HG02981 (cell line): ENCODE data around the gene SEZ6.

Source experiments
- ATAC-seq: cut with Tn5 transposase; IDR thresholded peaks from one replicate; pipeline ENCODE4 v1.9.1; 2021; ENCODE audit warnings: mild to moderate bottlenecking, moderate library complexity; ENCODE audit not compliant: unreplicated experiment

The SEZ6 gene

DNA sequence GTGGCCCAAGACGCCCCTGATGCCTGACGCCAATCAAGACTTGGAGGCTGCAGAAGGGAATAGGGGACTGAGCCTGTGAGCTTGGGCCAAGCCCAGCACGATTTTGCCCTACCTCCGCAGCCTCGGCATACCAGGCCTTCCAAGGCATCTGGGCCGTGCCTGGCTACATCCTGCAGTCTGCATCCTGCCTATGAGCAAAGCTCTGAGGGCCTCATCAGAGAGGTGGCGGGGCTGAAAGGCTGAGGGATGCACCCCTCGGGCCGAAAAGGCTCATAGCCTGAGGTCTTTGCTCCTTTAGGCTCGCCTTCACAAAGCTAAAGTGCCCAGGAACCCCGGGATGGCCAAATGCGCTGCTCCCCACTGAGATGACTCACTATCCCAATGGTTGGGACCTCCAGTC, 2.5 kb downstream of the SEZ6 start:
- ATAC-seq: no peak

DNA sequence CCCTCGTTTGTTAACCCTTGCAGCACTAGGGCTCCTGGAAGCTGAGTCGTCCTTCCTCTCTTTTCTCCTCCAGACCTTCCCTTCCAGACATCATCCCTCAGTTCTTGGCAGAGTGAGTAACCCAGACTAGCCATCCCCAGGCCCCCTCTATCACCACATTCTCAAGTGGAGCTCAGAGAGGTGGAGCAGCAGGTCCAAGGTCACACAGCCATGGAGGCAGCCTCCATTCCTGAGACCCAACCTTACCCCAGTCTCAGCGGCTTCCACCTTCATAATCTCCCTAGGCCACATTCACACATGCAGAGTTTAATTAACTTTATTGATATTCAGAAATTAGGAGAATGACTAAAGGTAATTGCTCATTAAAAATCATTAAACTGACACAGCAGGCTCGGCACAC, 3.0 kb downstream of the SEZ6 start:
- no peak for ATAC-seq

DNA sequence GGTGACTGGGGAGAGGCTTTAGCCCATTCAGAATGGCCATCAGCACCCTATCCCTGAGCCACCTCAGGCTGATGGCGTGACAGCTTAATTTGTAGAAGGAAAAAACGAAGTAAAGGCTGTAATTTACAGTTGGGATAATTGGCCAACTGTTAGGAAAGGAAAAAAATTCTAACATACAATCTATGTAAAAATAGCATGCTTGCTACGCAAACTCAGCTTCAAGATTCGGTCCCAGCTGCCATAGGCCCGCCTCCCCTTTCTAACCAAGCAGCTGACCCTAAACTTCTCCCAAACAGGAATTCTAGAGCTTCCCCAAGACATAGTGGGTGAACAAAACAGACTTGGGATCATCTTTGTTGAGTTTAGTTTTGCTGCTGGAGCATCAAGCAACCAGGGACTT, 4.9 kb downstream of the SEZ6 start:
- no peak for ATAC-seq

DNA sequence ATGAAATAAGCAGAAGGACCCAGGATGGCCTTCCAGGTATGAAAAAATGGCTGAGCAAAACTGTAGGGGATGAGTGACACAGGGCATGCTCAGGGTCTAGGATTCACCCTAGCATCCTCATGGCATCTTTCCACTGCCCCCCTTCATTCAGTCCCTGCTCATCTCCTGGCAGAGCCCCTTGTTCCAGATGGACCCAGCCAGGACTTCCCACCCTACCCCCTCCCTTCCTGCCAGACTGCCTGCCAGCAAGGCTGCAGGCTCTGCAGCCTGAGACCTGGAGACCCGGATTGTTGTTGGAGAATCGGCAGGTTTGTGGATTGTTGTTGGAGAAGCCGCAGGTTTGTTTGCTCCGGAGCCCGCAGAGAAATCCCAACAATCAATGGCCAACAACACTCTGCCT, 6.6 kb downstream of the SEZ6 start:
- no peak for ATAC-seq

DNA sequence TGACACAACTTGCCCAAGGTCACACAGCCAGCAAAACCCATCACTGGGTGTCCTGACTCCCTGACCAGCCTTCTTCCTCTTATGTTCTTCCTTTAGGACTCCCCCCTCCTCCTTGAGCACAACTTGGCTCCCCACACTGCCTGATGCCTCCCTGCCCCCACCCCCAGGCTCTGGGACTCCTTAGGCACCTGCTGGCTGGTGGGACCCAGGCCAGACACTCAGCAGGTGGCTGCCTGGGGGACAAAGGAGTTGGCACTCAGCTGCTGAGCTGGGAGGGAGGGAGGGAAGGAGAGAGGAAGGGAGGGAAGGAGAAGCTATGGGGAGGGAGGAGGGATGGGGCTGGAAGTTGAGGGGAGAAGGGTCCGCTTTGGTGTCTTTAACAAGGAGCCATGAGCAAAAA, 8.0 kb downstream of the SEZ6 start:
- ATAC-seq: no peak

DNA sequence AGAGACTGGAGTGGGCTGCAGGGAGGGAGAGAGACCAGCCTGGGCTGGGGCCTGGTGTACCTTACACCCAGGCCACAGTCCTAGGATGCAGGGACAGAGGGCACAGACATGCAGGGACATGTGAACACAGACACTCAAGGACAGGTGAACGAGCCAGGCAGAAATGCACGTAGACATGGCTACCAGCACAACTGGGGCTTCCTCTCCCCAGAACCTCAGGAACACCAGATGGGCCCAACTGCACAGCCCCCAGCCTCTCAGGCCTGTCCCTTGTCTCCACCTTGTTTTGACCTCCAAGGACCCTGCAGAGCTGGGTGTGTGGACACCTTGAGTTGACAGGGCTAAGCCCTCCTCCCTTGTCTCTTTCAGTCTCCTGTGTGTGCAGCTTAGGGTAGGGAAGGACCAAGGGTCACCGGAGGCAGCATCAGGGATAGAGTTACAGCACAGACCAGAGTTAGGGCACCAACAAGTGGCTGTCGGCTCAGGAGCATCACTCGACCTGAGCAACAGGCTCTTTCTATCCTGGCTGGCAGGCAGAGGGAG, 9.2 kb downstream of the SEZ6 start:
- ATAC-seq: no peak

DNA sequence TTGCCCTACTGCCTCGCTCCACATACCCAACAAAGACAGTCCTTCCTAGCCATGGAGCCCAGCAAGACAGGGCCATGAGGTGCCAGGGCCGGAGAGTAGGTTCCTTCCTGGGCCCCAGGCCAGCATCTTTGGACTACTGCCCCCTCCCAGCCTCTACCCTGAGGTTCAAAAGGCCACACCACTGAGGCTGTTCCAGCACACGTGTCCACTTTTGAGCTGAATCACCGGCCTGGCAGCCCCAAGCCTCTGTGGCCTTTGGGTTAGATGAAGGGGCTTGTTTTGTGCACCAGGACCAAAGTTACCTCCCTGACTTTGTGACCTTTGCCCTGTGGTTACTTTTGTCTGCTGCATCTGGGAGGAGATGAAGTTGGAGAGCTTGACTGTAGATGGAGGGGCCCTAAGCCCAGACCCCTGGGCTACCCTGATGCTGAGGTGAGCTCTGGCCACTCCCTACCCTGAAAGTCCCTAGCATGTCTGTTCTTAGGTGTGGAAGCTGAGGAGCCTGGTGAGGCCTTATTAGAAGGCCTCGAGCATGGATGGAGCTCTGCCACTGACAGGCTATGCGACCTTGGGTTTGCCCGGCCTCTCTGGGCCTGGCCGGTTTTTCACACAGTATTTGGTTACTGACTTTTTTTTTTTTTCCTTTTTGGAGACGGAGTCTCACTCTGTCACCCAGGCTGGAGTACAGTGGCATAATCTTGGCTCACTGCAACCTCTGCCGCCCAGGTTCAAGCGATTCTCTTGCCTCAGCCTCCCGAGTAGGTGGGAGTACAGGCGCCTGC, 12.0 kb downstream of the SEZ6 start:
- no peak for ATAC-seq

DNA sequence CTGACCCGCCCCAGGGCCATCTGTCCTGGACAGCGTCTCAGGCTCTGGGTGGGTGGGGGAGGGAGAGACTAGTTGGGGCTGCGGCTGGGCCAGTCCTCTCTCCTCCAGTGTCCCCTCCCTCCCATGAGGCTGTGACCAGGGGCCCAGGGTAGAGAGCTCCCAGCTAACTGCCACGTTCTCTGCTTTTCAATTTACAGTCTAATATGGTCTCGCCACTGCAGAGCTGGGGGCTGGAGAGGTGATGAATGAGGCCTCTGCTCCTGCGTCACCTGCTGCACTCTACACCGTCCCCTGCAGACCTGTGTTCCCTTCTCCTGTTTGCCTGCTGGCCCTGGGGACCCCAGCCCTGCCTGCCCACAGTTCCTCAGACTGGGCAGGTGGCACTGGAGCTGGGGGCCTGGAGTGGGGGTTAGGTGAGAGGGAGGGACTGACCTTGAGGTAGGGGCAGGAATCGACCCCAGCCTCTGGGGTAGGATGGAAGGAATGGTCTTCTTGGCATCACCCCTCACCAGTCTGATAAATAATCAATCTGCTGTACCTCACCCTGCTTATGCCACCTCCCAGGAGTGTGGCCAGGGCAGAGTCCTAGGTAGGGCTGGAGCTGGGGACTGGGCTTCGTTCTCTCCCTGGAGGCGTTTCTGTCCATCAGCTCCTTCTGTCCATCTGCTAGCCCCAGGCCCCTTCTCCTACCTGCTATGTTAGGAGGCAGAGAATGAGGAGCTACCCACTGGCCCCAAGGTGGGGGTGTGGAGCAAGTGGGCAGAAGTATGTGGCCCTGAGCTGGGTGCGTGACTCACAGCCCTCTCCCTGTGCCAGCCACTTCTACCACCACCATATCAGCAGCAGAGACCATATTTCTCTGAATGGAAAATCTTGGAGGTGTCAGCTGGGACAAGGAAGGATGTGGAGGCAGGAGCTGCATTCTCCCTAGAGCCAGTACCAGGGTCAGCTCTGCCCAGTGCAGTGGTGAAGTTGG, 12.9 kb downstream of the SEZ6 start:
- no peak for ATAC-seq

DNA sequence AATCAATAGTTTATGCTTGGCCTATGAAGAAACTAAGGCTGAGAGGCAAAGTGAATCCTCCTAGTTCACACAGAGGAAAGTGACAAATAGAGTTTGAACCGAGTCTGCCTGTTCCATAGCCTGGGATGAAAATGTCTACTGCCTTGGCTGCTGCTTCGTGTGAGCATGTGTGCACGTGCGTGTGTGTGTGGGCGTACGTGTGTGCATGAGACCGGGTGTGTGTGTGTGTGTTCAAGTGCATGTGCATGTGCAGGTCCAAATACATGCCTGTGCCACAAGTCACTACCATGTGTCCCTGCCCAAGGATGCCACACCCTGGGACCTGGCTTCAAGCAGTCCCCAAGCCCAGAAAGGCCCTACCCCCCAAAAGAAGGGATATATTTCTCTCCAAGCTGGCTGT, 13.6 kb downstream of the SEZ6 start:
- ATAC-seq: no peak

DNA sequence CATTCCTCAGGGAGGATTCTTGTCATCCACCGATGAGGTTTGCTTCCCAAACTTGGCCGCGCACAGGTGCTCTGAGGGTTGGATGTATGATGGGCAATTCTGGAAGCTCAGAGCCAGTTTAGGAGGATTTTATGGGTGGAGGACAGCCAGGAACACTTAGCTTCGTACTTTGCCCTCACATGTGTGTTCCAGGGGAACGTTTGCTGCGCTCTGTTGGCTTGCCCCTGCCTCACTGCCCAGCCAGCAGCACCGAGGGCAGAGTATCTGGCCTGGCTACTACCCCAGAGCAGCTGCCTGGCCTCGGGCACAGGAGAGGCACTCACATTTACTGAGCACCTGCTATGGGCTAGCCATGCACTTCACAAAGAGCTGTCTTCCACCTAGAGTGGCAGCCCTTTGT, 14.1 kb downstream of the SEZ6 start:
- no peak for ATAC-seq

DNA sequence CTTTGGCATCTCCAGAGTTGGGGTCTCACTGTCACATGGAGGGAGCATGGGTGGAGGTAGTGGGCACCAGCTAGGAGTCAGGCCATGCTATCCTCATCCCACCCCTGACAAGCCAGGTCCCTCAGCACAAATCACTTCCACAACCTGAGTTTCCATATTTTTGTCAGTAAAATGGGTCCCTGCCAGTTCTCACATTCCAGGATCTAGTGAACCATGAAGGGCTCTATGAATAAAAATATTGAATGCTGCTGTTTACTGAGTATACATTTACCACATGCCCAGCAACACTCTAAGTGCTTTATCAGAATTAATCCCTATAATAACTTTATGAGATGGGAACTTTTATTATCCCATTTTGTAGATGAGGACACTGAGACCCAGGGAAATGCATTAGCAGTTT, 16.8 kb downstream of the SEZ6 start:
- no peak for ATAC-seq

DNA sequence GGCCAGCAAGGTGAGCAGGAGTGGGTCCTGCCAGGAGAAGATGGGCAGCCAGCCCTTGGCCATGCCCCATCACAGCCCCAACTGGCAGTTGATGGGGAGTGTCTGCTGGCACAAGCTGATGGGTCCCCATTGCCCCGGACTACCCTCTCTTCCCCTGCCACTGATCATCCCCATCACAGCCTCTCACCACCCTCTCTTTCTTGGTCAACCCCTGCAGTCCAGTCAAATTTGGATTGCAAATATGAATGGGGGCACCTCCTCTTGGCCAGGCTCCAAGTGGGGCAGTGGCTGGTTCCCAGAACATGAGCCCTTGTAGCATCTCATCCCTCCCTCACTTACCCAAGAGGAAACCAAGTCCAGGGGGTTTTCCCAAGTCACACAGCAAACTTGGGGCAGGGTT, 17.4 kb downstream of the SEZ6 start:
- no peak for ATAC-seq

DNA sequence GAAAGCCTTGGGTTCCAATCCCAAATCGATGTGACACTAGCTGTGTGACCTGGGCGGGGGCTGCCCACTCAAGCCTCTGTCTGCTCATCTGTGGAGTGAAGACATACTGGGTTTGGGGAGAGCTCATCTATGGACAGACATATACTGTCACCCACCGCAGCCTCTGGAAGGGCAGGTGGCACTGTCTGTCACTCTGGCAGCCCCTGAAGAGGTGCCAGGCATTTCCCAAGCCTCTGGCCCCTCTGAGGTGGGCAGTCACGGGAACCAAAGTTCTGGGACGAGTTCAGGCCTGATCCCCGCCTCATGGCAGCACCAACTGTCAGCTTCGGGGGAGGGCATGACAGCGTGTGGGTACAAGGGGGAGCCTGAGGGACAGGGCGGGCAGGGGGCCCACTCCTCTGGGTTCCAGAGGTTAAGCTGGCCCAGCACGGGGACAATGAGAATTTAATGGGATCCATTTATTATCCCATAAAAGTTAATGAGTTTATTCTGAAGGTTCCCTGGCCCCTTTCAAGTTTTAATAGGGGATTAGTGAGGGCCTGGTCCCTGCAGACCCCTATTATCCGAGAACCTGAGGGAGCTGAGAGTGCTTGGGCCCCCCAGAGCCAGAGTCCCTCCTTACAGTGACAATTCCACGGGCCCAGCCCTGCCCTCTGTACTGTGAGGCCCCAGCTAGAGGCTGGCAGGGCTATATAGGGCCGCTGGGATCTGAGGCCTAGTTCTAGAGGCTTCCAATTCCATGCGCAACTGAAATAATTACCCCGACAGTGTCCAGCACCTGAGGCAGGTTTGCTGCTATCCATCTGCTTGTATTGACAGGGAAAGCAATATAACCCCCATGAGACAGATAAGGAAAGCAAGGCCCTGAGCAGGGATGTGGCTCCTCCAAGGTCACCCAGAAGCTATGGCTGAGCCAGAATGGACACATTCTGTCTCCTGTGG, 18.8 kb downstream of the SEZ6 start:
- ATAC-seq: no peak

DNA sequence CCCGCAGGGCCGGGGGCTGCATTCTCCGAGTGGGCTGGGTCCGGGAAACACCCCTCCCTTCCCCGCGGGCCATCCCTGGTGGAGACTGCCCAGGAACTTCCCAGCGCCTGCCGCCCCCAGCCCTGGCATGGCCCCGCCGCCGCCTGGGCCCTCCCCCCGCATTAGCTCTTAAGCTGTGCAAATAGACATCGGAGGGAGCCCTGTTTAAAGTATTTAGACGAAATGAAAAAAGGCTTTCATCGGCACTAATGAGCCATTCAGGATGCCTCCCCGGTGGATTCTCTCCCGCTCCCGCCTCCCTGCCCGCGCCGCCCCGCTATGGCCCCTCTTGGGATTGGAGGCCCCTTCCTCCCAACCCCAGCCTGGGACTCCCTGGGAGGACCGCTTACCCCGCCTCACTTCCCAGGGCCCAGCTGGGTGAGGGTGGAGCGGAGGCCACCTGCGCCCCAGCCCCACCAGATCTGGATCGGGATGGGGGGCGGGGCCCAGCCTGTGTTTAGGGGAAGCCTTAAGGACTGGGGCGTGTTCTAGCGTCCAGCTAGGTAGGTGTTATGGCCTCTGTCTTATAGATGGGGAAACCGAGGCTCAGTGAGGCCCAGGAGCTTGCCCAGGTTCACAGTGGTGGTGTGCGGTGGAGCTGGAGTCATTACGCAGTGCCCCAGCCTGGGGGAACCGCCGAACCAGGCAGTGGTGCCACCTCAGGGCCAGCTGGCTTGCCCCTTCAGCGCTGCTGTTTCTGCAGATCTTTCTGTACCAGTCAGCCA, 19.7 kb downstream of the SEZ6 start:
- no peak for ATAC-seq

DNA sequence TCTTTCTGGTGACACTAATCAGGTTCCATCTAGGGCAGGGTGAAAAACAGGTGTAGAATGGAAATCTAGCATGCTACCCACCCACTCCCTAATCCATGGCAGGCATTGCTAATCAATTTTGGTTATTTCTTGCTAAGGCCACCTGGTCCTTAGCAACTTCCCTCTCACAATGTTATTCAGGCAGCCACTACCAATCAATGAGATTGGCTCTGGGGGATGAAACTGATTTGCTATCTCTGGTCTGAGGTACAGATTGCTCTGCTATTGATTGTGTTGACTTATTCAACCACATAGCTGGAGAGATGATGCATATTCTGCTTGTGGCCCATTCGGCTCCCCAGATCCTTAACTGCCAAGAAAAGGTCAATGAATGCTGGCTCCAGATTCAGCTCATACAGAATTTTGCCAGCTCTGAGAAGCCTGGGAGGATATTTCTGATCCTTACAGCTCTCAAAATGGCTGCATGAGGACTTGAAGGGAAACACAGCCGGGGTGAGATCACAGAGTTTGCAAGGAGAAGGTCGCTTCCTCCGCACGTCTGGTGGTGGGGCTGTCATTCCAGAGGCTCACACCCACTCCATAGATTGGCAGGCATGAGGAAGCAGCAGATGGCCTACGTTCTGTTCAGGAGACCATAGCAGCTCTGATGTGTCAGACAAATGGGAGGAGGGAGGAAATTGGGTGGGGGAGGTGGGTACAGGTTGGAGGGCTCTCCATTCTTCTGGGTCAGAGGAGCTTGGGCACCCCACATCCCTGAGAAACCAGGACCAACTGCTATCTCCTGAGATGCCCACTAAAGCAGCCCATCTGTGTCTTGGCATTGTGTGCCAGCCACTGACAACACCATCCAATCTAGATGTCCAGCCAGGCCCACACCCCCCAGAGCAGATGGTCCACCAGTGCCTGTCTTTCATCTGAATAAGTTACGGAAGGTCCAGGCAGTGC, 22.3 kb downstream of the SEZ6 start:
- no peak for ATAC-seq

DNA sequence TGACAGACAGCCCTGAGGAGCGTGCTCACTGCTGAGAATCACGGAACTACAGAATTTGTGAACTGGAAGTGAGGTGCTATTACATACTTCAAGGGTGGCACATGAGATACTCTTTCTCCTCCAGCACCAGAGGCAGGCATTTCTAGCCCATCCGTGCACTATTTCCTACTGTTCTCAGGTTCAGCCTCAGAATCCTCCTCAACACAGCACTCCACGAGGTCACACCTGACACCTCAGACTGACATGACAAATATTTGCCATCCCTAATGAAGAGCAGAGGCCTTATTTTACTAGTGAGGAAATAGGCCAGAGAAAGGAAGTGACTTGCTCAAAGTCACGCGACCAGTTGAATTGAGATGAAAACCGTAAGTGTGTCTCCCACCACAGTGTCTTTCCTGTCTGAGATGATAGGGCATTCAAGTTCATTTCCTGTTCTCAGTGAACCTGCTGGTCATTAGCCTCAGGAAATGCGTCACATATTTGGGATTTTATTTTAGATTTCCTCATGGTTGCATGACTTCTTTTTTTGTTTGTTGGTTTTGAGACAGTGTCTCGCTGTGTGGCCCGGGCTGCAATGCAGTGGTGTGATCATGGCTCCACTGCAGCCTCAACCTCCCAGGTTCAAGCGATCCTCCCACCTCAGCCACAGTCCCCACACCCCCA, 23.6 kb downstream of the SEZ6 start:
- ATAC-seq: no peak

DNA sequence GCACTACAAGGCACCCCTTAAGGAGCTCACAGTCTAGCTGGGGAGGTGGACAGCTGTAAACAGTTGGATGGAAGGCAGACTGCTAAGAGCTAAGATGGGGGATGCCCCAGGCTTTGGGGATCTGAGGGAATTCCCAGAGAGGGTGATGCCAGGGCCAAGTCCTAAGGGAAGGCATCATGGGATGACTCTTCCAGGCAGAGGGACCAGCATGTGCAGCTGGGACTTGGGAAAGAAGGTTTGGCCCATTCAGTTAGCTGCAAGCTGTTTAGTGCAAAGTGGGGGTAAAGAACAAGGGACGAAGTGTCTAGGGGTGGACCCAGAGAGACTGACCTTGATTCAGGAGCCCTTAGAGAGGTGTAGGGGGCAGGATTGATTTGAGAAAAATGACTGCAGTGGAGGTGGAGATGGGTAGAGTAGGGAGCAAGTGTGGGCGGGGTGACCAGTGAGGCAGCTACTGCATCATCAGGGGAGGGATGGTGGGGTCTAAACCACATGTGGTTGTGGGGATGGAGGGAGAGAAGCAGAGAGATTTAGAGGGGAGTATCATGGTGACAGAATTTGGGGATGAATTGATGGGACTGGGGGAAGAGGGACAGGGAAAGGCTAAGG, 27.4 kb downstream of the SEZ6 start:
- ATAC-seq: no peak
